HG03135 (cell line): ENCODE data around the gene CEP72.
A peak's percentile ranks its signal among the peaks of the same experiment; 100 is the strongest.

Source experiments
- ATAC-seq: cut with Tn5 transposase; IDR thresholded peaks from one replicate; pipeline ENCODE4 v1.9.1; 2021; ENCODE audit warnings: mild to moderate bottlenecking, moderate library complexity; ENCODE audit not compliant: unreplicated experiment

CEP72 gene

DNA sequence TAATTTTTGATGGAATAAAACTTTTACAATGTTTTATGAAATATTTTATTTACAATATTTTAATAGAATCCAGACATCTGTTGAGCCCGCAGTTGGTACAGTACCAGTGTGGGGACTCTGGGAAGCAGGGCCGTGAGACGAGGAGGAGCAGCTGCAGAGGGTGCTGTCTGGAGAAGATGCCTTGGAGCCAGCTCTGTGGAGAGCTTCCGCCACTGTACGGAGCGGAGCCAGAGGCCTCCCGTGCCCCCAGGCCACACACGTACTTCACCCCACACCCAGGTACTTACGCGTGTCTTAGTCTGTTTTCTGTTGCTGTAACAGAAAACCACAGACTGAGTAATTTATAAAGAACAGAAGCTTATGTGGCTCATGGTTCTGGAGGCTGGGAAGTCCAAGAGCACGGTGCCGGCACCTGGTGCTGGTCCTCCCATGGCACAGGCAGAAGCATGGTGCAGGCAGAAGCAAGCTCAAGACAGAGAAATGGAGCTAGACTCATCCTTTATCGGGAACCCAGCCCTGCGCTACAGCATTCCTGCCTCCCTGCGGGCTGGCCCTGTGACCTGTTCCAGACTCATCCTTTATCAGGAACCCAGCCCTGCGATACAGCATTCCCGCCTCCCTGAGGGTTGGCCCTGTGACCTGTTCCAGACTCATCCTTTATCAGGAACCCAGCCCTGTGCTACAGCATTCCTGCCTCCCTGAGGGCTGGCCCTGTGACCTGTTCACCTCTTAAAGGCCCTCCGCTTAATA lies 23.3 kb downstream of the CEP72 start:
- ATAC-seq, result no peak

DNA sequence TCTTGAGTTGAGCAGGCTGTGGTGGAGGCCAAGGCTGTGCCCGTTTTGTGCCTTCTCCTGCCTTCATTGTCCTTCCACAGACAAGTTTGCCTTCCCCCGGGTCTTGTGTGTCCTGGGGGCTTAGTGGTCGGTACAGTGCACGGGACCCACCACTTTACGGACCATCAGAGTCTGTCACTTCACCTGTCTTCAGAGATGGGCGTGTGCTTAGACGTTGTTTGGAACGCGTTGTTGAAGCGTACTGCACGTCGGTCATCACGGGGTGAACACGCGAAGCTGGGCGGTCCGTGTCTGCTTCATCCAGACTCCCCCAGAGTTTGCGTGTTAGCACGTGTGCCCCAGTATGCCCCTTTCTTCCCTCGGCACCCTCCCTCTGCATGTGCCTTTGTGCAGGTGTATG lies 24.8 kb downstream of the CEP72 start:
- ATAC-seq, result no peak

GRCh38 chr5:637581-638450 lies 25.7 kb downstream of the CEP72 start:
- ATAC-seq, result no peak

- no peak for ATAC-seq
Measured at GRCh38 chr5:638501-639252, 26.5 kb downstream of the CEP72 start.

GRCh38 chr5:639253-639530 lies 27.1 kb downstream of the CEP72 start:
- ATAC-seq, result no peak

DNA sequence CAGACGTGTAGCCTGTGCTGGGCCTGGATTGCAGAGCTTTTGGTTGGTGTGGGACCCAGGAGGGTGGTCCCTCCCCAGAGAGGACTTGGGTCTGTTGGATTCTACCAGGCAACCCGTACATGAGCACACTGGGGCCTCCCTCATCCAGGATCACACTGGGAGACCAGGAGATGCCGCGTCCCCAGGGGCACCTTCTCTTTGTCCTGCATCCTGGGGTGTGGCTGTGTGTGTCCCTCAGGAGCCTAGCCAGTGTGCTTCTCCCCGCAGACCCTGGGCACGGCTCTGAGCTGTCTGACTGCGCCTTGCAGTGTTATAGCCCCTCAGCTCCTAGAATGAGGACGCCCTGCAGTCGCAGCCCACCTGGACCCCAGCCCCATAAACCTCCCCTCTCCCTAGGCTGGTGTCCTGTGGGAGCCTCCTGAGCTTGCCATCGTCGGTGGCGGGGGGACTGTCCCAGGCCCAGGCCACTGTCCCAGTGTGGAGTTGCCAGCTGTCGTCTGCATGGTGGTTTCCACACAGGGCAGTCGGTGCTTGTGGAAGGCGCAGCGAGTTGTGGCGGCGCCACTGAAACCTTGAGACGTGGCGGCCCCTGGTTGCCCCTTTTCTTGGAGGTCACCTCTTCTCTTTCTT lies 27.6 kb downstream of the CEP72 start:
- no peak for ATAC-seq

DNA sequence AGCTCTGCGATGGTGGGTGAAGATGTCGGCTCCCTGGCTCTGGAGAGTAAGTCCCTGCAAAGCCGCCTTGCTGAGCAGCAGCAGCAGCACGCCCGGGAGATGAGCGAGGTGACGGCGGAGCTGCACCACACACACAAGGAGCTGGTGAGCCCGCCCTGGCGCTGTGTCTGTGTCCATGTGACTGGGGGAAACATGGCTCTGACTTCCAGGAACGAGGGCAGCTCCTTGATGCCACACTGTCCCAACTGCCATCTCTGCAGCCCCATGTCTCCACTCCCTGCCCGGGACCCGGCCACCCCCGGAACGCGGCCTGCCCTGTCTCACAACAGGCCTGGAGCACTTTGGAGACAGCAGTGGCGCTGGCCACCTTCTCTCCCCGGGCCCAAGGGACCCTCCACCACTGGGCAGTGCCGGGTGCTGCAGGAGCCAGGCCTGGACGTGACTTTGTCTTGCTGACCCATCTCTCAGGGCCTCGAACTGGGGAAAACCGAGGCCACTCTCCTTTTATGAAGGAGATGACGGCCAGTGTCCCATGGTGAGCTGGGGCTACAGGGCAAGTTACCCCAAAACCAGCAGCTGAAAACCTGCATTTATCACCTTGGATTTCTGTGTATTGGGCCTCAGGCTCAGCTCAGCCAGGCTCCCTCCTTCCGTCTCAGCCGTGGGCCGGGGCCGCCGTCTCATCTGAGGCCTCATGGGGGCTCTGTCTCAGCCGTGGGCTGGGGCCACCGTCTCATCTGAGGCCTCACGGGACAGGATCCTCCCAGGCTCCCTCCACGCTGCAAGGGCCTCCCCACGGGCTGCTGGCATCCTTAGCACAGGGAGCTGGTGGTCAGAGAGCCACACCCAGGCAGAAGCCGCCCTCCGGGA lies 28.6 kb downstream of the CEP72 start:
- ATAC-seq, result no peak

GRCh38 chr5:641331-641765 lies 29.2 kb downstream of the CEP72 start:
- ATAC-seq, result no peak

- ATAC-seq, result no peak
Measured at GRCh38 chr5:642481-642880, 30.3 kb downstream of the CEP72 start.

- peak; percentile 28 for ATAC-seq
Measured at GRCh38 chr5:643351-643801, 31.2 kb downstream of the CEP72 start.

DNA sequence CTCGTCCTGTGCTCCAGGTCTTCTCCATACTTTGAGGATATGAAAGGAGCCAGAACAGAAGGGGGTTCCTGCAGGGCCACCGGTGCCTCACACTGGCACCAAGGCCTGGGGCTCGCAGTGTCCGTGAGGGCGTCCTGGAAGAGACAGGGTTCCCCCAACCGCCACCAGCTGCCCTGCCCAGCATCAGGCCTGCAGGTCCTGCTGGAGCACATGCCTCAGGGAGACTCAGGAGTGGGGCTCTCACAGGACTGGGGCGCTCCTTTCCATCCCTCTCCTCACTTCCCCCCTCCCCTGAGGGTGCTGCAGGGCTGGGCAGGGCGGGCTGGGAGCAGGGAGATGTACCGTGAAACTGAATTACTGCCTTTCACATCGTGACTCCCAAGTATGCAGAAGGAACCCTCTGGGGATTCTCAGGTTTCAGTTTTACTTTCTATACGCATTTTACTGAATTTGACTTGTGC lies 31.7 kb downstream of the CEP72 start:
- peak; percentile 61 for ATAC-seq

- no peak for ATAC-seq
Measured at GRCh38 chr5:644509-644908, 32.4 kb downstream of the CEP72 start.

DNA sequence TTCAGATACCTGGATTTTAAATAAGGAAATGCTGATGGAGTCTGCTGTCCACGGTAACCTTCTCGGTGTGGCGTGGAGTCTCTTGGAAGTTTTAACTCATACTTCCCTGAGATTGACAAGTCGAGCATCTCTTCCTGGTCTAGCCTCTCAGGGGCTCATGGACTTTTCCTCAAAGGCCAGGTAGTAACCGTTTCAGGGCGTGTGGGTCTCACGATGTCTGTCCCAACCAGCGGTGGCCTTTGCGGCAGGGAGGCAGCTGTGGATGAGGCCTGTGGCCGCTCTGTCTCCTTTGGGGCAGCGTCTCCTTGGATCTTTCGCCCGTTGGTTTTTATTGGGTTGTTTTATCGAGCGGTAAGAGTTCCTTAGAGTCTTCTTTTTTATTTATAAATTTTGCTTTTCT lies 32.8 kb downstream of the CEP72 start:
- ATAC-seq, result no peak

DNA sequence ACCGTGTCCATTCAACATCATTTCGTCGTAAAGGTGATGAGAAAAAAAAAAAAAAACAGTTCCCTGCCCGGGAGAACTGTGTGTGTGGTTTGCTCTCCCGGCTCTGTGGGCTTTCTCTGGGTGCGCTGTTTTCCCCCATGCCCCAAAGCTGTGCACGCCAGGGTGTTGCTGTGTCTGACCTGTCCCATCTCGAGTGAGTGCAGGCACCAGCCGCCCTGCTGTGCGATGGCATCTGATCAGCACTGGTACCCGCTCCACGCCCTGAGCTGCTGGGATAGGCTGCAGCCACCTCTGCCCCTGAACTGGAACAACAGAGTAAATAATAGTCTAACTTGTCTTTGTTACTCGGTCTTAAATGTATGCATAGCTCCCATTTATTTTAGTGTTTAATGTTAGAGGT lies 33.3 kb downstream of the CEP72 start:
- no peak for ATAC-seq

DNA sequence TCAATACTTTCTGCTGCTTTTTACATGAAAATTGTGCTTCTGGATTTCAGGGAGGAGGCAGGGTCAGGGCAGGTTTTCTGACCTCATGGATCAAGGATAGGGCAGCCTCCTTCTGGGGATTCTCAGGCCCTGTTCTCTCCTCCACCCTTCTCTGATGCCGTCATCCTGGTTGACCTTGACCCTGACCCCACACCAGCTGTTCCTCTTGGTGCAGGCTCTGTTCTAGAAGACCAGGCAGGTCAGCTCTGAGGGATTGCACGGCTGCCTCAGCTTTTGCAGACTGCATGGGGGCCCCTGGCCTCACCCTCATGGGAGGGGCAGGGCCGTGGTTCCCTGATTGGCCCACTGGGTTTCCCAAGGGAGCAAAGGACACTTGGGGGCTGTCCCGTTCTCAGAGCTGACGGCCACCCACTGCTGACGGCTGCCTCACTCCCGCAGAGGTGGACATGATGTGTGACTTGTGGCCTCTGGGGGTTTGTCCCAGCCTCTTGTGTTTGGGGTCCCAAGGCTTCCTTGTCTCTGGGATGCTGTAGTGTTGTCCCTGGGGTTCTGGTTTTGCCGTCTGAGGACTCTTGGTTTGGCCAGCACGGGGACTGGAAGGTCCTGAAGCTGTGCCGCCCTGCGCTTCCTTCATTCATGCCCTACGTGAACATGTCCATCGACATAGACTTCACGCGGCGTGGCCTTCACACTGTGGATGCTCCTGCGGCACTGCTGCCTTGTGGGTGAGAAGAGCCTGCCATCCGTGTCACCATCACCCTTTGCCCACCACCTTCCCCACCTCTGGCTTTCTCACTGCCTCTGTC lies 34.5 kb downstream of the CEP72 start:
- no peak for ATAC-seq

GRCh38 chr5:647311-647710 lies 35.2 kb downstream of the CEP72 start:
- no peak for ATAC-seq

DNA sequence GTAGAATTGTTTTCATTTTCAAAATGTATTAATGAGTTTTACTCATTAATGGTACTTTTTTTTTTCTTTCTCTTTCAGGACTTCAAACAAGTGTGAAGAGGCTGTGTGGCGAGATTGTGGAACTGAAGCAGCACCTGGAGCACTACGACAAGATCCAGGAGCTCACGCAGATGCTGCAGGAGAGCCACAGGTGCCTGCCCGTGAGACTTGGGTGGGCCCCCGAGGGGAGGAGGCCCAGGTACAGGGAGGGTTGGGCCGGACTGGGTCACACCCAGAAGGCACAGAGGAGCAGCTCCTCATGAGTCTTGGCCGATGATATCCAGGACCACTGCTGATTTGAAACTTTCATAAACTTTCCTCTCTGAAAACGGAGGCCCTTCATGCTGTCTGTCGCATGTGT lies 35.6 kb downstream of the CEP72 start:
- no peak for ATAC-seq

GRCh38 chr5:651296-652022 lies 39.3 kb downstream of the CEP72 start:
- no peak for ATAC-seq
